Caki2 (cell line): Measurements from ENCODE around the gene GAS6. TPM values are rescaled to one million over a fixed set of nuclear protein-coding genes. Genes with fewer than 3 reads are reported as not detected.
"Not testable (repeated sequence)": the region's sequence is repeated elsewhere in the genome, so short reads cannot be mapped to it uniquely, and the experiment has no call there.

Source experiments
- DNase-seq: peaks from one replicate; pipeline ENCODE4 v3.0.0-alpha.2; 2015; ENCODE audit warnings: low read depth
- in situ Hi-C: cut with HindIII; loops from 2 replicates; pipeline ENCODE4 v1.10.0; 2016; ENCODE audit warnings: low sequenced_read_pairs, low pct_unique_long_range_greater_than_20kb, mixed read lengths
- total RNA-seq: library from RNA; depleted of rRNA; stranded (reverse); fragments of >200 nt; shearing (Covaris generic); gene quantifications from 2 replicates; pipeline ENCODE4 v1.2.3, GENCODE V29; 2014; ENCODE audit warnings: low replicate concordance

The GAS6 gene
- total RNA-seq, 1 experiment from 2014 or later, result 29.4 TPM

GRCh38 chr13:113876346-113877148, 12.7 kb upstream of the GAS6 start:
- in situ Hi-C loops, result no loop called here
- no peak for DNase-seq

- in situ Hi-C loops, result no loop called here
These were observed 12.0 kb upstream of the GAS6 start for GRCh38 chr13:113875837-113876281.

GRCh38 chr13:113875429-113875815, 11.5 kb upstream of the GAS6 start:
- in situ Hi-C loops, result no loop called here
- DNase-seq, result no peak

More at GRCh38 chr13:113875837-113876281, 12.0 kb upstream of the GAS6 start:
- DNase-seq, result no peak

GRCh38 chr13:113874579-113875428, 10.9 kb upstream of the GAS6 start:
- no peak for DNase-seq
- in situ Hi-C loops, result no loop called here

GRCh38 chr13:113874177-113874576, 10.3 kb upstream of the GAS6 start:
- in situ Hi-C loops, result no loop called here
- no peak for DNase-seq

- in situ Hi-C loops, result no loop called here
- no peak for DNase-seq
These were observed 5.4 kb upstream of the GAS6 start for GRCh38 chr13:113869263-113869662.

- in situ Hi-C loops, DNase-seq: not testable (repeated sequence)
These were observed 4.0 kb upstream of the GAS6 start for GRCh38 chr13:113867913-113868312.

- no peak for DNase-seq
- in situ Hi-C loops, result no loop called here
These were observed 1.6 kb upstream of the GAS6 start for GRCh38 chr13:113865427-113865826.

GRCh38 chr13:113864273-113864890, 506 bp upstream of the GAS6 start:
- DNase-seq, result no peak
- in situ Hi-C loops, result no loop called here

- in situ Hi-C loops, result no loop called here
These were observed 849 bp downstream of the GAS6 start for GRCh38 chr13:113862931-113863523.

GRCh38 chr13:113862191-113862930, 1.5 kb downstream of the GAS6 start:
- no peak for DNase-seq
- in situ Hi-C loops, result no loop called here

More at GRCh38 chr13:113862931-113863523, 849 bp downstream of the GAS6 start:
- DNase-seq, result no peak

GRCh38 chr13:113861433-113862030, 2.3 kb downstream of the GAS6 start:
- in situ Hi-C loops, result no loop called here
- no peak for DNase-seq

GRCh38 chr13:113860665-113861432, 3.0 kb downstream of the GAS6 start:
- DNase-seq, result no peak
- in situ Hi-C loops, result no loop called here

GRCh38 chr13:113860051-113860664, 3.7 kb downstream of the GAS6 start:
- no peak for DNase-seq
- in situ Hi-C loops, result no loop called here

- in situ Hi-C loops, result no loop called here
- no peak for DNase-seq
These were observed 4.4 kb downstream of the GAS6 start for GRCh38 chr13:113859311-113860050.
